Central memory CD4-positive, alpha-beta T cell (primary cell): ENCODE results near the gene AXIN2.
"Not testable (repeated sequence)": the region's sequence is repeated elsewhere in the genome, so short reads cannot be mapped to it uniquely, and the experiment has no call there.

Source experiments
- DNase-seq: peaks from one replicate; pipeline ENCODE4 v3.0.0; 2022

AXIN2 gene

DNA sequence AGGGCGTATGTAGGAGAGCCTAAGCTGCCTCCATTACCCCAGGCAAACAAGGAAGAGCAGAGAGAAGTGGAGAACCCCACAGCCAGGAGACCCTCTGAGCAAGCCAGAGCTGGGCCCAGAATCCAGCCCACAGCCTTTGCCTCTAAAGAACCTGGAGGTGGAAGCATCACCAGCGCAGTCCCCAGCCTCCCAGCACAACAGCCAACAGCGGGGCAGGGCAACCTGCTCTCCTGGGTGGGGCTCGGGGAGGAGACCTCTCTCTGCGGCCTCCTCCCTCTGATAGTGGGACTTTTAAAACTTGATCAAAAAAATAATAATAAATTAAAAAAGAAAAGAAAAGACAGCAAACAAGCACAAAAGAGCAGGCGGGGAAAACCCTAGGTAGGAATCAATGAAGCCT lies 45.9 kb downstream of the AXIN2 start:
- no peak for DNase-seq

DNA sequence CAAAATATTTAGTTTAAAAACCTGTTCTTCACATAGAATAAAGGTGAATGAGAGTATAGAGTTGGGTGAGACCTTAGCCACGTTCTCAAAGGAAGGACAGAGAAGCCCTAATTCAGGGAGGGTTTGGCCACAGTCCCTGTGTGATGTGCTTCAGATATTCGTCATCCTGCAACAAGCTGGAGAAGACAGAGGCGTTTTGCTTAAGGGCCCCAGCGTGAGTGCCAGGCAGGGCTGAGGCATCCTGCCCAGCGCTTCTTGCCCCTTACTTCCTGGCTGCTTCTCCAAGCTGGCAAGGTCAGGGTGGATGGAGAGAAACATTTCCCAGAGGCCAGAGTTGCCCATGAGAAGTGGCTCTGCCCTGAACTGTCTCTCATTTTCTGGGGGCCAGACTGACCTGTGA lies 46.9 kb downstream of the AXIN2 start:
- DNase-seq, result no peak

DNA sequence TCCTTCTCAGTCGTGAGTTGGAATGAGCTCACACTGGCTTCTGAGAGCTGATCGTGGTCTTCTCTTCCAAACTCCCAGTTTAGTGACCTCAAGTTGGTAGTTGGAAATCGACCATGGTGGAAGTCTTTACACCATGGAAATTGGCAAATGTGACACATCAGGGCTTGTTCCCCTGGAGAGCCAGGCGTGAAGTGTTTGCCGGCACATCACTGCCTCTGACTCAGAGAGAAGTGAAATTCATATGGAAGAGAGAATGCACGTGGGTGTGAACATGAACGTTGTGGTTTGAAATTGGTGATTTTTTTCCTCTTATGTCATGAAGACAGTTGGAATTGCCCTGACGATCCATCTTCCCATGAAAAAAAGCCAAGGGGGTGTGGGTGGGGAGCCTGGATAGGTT lies 47.4 kb downstream of the AXIN2 start:
- no peak for DNase-seq

DNA sequence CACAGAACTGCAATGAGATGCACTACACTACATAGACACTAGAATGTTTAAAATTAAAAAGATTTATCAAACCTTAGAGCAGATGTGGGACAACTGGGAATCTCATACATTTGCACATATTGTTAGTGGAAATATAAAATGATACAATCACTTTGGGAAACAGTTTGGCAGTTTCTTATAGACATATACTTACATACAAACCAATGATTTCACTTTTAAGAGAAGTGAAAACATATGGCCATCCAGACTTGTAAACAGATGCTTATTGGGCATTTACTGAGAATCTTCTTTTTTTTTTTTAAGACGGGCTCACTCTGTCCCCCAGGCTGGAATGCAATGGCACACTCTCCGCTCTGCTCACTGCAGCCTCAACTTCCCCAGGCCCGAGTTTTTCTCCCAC lies 50.1 kb downstream of the AXIN2 start:
- no peak for DNase-seq

DNA sequence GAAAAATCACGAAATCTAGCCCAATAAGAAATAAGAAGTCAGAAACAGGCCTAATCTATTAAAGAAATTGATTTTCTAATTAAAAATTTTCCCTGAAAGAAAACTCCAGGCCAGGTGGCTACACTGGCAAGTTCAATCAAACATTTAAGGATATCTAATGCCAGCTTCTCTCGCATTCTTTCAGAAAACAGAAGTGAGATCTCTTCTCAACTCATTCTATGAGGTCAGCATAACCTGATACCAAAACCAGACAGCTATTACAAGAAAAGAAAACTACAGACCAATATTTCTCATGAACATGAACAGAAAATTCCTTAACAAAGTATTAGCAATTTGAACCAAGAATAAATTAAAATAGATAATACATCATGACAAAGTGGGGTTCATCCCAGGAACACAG lies 52.4 kb downstream of the AXIN2 start:
- DNase-seq, result no peak

DNA sequence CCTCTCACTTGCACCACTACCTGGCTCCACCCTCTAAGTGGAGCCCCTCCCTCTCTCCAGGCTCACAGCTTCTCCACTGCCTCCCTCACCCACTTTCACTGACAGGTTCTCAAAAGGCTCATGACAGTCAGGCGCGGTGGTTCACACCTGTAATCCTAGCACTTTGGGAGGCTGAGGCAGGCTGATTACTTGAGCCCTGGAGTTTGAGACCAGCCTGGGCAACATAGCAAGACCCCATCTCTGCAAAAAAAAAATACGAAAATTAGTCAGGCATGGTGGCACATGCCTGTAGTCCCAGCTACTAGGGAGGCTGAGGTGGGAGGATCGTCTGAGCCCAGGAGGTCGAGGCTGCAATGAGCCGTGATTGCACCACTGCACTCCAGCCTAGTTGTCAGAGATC lies 56.8 kb downstream of the AXIN2 start:
- not testable (repeated sequence) for DNase-seq

DNA sequence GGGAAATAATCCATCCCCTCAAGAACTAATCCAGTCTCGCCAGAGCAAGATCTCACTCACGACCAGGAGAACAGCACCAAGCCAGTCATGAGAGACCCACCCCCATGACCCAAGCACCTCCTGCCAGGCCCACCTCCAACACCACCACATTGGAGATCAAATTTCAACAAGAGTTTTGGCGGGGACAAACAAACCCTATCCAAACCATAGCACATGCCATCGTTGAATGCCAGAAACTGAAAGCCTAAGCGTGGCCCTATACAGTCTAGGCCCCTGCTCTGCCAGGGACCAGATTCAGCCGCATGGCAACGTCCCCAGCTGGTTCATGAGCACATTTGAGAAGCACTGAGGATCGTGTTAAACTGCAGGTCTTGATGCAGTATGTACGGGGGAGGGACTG lies 57.3 kb downstream of the AXIN2 start:
- DNase-seq, result no peak

DNA sequence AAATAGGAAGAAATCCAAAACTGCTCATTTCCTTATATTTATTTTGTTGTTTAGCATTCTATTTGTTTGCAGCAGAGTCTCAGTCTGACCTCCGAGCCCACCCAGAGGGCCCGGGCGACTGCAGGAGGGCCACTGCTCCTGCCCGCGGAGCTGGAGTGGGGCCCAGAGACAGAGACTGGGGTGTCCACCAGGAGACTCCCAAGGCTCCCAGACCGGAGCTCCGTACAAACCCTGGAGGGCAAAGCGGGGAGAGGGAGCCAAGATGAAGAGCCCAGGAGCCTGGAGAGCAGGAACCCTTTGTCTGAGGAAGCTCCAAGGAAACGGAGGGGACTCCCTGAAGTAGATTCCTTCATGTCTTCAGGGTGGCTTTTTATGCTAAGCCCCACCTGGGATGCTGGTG lies 57.9 kb downstream of the AXIN2 start:
- DNase-seq, result no peak

DNA sequence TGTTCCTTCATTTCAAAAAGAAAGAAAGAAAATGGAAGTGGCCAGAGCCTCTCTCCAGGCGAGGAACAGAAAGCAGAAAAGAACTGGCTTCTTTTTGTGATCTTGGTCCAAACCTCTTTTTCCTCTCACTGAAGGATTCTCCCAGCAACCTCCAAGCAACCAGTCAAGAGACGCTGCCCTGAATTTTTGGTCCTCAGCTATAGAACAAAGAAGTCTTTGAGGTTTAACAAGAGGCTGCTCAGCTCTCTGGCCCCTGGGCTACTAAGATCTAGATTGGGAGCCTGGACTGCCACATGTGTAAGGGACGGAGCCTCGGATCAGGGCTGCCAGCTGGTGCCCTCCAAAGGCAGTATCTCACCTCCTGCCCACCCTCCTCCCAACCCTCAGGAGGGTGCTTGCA lies 62.6 kb downstream of the AXIN2 start:
- no peak for DNase-seq

DNA sequence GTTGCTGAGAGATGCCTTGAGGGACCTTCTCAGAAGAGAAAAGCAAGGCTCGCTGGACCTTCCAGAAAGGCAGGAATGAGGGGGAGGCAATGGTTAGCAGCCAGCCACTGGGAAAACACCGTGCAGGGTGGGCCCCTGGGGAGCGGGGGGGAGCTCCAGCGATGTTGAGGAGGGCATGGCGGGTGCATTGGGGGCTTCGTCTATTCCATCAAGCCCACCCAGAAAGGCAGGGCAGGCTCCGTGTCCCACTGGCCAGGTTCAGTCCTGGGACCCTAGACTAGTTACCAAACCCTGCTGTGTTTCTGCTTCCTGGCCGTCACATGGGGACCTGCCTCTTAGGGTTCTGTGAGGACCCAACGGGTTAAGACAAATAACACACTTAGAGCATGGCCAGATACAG lies 64.6 kb downstream of the AXIN2 start:
- no peak for DNase-seq

DNA sequence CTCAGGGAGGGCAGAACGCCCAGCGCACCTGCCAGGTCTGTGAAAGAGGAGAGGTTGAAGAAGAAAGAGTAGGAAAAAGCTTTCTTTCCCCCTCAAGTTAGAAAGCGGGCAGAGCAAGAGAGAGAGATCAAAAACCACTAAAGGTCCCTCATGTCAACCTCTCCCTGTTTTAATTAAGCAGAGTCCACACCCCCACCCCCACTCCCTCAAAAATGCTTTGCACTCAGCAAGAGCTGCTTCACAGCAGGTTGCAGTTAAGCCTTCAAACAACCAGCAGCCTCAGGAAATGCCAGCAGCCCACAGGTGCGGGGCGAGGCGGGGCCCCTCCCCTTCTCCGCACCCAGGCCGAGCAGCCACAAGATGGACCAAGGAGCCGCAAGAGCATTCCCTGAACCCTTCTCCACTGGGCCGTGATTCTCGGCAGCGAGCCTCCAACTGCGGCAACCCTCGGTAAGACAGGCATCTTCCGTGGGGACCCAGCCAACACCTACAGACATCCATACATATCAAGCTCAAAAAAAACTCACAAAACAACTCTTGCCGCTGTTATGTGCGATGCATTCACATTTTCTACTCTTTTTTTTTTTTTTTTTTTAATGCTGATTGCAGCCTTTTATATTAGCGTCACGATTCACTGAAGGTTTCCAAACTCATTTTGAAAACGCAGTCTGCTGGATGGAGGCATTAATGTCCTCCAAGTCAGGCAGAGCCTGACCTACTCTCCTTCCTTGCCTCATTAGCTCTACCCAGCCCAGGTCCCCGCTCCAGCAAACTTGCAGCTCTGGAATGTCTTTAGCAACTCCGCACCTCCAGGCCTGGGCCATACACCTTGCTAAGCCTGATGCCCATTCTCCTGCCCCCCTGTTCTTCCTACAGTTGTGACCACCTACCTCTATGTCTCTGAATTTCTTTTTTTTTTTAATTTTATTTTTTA lies 66.1 kb downstream of the AXIN2 start:
- DNase-seq, result peak; percentile 8

DNA sequence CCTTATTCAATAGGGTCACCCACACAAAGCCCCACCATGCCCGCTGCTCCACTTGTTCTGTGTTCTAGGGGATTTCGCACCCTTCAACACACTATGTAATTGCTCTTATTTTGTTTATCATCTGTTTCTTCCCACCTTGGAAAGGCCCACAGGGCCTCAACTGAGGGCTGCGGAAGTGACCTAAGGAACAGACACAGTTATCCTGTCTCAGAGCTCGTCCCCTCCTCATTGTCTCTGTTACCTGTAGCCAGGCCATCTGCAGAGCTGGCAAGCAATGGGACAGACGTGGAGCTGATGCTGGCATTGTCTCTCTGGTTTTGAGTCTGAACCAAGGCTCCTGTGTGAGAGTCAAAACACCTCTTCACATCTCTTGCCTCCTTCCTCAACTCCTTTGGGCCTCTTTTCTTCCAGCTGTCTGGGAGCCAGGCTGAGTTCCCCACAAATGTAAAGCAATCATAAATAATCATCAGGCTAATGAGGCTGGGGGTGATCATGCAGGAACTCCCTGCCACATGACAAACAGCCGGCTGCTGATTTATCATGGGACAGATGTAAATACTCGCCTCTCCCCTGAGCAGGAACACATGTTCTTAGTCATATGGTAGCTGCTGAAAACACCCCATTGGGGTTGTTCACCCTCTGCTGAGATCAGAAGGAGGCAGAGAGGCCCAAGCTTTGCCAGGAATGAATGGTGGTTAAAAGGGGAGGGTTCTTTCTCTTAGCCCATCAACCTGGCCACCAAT lies 71.9 kb downstream of the AXIN2 start:
- DNase-seq, result no peak

DNA sequence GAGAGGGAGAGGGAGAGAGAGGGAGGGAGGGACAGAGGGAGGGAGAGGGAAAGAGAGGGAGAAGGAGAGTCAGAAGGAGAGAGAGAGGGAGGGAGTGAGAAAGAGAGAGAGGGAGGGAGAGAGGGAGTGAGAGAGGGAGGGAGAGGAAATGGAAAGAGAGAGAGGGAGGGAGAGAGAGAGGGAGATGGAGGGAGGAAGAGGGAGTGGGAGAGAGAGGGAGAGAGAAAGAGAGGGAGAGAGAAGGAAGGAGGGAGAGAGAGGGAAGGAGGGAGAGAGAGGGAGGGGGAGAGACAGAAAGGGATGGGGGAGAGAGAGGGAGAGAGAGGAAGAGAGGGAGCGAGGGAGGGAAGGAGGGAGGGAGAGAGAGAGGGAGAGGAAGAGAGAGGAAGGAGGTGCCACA lies 72.8 kb downstream of the AXIN2 start:
- no peak for DNase-seq

DNA sequence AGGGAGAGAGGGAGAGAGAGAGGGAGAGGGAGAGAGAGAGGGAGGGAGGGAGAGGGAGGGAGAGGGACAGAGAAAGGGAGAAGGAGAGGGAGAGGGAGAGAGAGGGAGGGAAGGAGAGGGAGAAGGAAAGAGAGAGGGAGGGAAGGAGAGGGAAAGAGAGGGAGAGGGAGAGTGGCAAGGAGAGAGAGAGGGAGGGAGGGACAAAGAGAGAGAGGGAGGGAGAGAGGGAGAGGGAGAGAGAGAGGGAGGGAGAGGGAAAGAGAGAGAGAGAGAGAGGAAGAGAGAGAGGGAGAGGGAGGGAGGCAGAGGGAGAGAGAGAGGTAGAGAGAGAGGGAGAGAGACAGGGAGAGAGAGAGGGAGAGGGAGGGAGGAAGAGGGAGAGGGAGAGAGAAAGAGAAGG lies 73.5 kb downstream of the AXIN2 start:
- no peak for DNase-seq

DNA sequence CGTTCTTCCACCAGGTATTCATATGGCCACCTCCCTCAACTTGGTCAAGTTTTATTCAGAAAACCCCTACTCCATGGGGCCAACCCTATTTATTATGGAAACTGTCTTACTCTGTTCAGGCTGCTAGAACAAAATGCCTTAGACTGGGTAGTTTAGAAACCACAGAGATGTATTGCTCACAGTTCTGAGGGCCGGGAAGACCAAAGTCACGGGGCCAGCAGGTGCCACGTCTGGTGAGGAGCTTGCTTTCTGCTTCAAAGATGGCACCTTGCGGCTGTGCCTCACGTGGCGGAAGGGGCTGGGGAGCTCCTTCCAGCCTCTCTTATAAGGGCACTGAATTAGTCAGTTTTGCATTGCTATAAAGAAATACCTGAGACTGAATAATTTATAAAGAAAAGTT lies 74.3 kb downstream of the AXIN2 start:
- DNase-seq, result no peak

DNA sequence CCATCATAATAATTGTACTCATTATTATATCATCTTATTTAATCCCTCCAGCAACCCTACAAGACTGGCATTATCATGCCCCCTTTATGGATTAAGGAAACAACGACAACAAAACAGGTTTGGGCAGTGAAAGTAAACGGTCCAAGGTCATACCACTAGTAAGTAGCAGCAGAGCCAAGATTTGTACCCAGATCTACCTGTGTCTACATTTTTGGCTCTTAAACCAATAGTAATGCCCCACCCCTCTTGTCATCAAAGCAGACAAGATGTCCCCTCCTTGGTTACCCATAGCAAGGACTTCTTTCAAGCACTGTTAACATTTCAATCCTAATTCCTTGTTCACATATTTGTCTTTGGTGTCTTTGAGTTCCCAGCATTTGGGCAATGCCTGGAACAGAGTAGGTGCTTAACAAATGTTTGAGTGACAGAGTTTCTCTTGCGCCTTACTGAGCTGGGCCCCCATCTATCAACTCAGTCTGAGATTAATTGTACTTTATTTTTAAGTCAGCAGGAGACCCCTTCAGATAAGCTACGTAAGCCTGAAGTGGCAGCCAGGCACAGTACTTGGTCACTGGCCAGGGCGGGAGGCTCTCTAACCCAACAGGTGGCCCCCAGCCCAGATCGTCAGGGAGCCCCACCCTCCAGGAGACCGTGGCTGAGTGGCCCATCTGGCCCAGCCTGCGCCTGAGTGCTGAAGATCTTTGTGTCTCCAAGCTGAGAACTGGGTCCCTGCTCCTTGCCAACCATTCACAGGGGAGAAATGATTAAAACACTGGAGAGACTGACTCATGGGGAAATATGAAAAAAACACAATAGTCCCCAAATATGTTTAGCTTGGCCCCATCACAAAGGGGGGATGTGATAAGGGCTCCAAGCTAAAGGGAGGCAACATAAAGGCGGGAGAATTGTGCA lies 75.8 kb downstream of the AXIN2 start:
- no peak for DNase-seq

DNA sequence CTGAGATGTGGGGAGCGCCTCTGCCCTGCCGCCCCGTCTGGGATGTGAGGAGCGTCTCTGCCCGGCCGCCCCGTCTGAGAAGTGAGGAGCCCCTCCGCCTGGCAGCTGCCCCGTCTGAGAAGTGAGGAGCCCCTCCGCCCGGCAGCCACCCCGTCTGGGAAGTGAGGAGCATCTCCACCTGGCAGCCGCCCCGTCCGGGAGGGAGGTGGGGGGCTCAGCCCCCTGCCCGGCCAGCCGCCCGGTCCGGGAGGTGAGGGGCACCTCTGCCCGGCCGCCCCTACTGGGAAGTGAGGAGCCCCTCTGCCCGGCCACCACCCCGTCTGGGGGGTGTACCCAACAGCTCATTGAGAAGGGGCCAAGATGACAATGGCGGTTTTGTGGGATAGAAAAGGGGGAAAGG lies 77.0 kb downstream of the AXIN2 start:
- DNase-seq, result not testable (repeated sequence)

DNA sequence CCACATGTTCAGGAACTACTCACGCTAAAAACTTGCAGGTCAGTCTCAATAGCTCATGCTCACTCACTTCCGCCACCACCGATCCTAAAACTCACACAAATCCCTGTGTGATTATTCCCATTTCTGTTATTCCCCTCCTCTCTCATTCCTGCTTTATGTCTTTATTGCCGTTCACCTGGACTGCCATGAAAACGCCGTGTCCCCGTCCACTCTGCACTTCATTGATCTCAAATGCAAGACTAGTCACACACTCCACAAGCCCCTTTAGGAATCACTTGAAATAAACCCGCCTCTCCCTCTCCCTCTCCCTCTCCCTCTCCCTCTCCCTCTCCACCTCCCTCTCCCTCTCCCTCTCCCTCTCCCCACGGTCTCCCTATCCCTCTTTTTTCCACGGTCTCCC lies 78.0 kb downstream of the AXIN2 start:
- no peak for DNase-seq

DNA sequence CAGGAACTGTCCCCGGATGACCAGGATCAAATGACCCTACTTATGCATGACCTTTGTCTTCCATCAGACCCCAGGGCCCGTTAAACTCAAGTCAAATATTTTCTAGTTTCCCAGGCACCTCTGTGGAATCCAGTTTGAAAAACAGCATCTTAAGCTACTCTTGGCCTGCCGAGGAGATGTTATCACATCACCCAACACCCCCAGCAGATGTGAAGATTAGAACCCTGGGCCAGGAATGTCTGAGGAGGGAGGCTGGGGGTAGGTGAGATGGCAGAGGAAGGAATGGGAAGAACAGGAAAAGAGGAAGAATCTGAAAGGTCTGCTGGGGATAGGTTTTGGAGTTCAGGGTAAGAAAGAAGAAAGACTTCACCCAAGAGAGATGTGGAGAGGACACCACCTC lies 79.2 kb downstream of the AXIN2 start:
- DNase-seq, result no peak

DNA sequence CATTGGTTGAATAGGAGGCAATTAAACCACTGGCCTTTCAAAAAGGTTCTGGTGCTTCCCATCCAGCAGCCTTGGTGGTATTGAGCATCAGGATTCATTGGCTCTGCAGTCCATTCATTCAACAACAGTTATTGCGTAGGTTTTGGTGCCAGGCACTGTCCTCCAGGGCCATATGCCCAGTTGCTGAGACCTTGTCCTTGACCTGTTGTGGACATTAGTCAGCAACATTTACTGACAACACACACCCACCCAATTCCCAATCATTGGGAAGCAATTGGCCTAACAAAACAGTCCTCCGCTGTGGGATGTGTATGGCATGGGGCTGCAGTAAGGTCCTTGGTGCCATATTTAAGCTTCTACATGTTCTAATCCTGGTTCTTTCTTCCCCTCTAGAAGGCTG lies 82.2 kb downstream of the AXIN2 start:
- DNase-seq, result no peak
